Skeletal muscle tissue (tissue), 4 donors: ENCODE results near the gene COX10. TPM values are rescaled to one million over a fixed set of nuclear protein-coding genes. Genes with fewer than 3 reads are reported as not detected.
"Not testable (repeated sequence)": the region's sequence is repeated elsewhere in the genome, so short reads cannot be mapped to it uniquely, and the experiment has no call there.

ENCODE experiments used
- H3K27ac ChIP-seq: one replicate; pipeline ENCODE4 v1.7.0; 2013; ENCODE audit warnings: mild to moderate bottlenecking, low read depth, low read length, inconsistent platforms
- H3K27me3 ChIP-seq, 3 donors: one replicate each; pipeline ENCODE4 v1.7.0; 2013; ENCODE audit warnings: low read length in 3 of 3; ENCODE audit not compliant: control insufficient read depth in 3 of 3, insufficient read depth in 3 of 3
- H3K36me3 ChIP-seq, 3 donors: one replicate each; pipeline ENCODE4 v1.7.0; 2013; ENCODE audit warnings: low read length in 3 of 3; ENCODE audit not compliant: control insufficient read depth in 3 of 3, insufficient read depth in 3 of 3
- H3K4me1 ChIP-seq, 3 donors: one replicate each; pipeline ENCODE4 v1.7.0; 2013; ENCODE audit warnings: low read length in 3 of 3, mild to moderate bottlenecking in 3 of 3; ENCODE audit not compliant: control insufficient read depth in 3 of 3, insufficient read depth in 3 of 3
- H3K4me3 ChIP-seq, 3 donors: one replicate each; pipeline ENCODE4 v1.7.0; 2013; ENCODE audit warnings: low read length in 3 of 3
- H3K9ac ChIP-seq, 3 donors: one replicate each; pipeline ENCODE4 v1.7.0; 2013; ENCODE audit warnings: low read length in 3 of 3, mild to moderate bottlenecking in 3 of 3, moderate library complexity in 2 of 3, low read depth in 1 of 3
- H3K9me3 ChIP-seq, 3 donors: one replicate each; pipeline ENCODE4 v1.7.0; 2013; ENCODE audit warnings: low read length in 3 of 3; ENCODE audit not compliant: control insufficient read depth in 3 of 3
- total RNA-seq: library from RNA; depleted of rRNA; stranded (reverse); fragments of >200 nt; gene quantifications from one replicate; pipeline ENCODE4 v1.2.3, GENCODE V29; 2014
- donor health status: Osteomylitis.

COX10 gene
- total RNA-seq, 1 donor from 2014 or later = 17.7 TPM

DNA sequence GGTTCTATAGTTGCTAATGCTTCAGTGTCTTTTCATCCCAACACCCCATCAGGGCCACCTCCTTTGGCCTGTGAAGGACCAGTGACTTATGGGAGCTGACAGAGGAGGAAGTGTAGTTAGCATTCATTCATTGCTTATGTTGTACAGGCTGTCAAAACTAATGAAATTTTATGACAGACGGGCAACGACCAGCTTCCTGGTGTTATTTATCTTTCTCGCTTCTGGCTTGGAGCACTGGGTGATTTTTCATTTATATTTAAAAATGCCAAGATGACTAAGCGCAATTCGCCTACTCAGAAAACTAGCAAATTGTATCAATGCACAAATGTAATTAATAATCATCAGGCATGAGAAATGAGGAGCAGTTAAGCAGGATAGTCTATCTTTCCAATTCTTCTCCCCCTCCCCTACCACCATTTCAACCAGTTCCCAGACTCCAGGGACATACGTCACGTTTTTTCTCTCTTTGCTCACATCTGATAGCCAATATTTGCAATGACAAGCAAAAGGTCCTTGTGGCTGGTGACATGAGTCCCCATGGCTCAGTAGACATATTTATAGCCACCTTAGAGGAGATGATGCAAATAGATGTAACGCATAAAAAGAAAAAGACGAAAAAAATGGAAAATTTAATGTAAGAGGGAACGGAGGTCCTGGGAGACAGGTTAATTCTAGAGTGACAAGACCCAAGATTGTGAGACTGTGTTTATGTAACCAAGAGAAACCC lies 156.1 kb downstream of the COX10 start:
- Histone ChIP-seq H3K27ac (no peak overlapping the region), H3K4me3 (no peak overlapping the region), H3K4me1 (no peaks in the 10 kb centered on the region), H3K36me3 (no peaks in the 10 kb centered on the region), H3K27me3 (no peaks in the 10 kb centered on the region), H3K9me3 (no peaks in the 10 kb centered on the region), H3K9ac (no peak overlapping the region)

DNA sequence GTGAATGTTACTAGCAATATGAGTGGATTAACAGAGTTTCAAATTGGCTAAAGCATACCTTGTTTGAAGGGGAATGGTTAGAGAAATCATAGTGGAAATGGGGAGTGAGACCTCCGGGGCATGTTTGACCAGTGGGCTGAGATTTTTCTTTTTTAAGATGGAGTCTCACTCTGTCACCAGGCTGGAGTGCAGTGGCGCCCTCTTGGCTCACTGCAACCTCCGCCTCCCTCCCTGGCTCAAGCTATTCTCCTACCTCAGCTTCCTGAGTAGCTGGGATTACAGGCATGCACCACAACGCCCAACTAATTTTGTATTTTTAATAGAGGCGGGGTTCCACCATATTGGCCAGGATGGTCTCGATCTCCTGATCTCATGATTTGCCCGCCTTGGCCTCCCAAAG lies 157.7 kb downstream of the COX10 start:
- H3K4me1 ChIP-seq = no peaks in the 10 kb centered on the region
- no peaks in the 10 kb centered on the region for H3K9me3 ChIP-seq
- no peaks in the 10 kb centered on the region for H3K36me3 ChIP-seq
- H3K4me3 ChIP-seq = no peak overlapping the region
- no peak overlapping the region for H3K27ac ChIP-seq
- no peak overlapping the region for H3K9ac ChIP-seq
- H3K27me3 ChIP-seq = no peaks in the 10 kb centered on the region

DNA sequence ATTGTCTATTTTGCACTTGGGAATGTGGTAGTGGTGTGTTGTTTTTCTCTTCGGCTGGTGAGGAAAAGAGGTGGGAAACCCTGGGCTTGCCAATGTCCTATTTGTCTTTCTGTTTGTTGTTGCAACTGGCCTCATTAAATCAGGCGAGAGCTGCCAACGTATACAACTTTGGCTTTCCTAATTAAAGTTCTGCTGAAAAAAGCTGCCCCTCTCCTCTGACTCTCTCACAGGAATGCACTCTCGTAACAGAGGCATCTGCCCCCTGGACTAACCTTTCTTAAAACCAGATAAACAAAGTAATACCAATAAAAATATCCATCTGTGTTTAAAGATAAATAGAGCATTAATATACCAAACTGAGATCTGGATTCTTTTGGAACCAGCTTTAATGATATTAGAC lies 159.6 kb downstream of the COX10 start:
- Histone ChIP-seq H3K4me3 (no peak overlapping the region), H3K27me3 (no peaks in the 10 kb centered on the region), H3K4me1 (no peaks in the 10 kb centered on the region)

DNA sequence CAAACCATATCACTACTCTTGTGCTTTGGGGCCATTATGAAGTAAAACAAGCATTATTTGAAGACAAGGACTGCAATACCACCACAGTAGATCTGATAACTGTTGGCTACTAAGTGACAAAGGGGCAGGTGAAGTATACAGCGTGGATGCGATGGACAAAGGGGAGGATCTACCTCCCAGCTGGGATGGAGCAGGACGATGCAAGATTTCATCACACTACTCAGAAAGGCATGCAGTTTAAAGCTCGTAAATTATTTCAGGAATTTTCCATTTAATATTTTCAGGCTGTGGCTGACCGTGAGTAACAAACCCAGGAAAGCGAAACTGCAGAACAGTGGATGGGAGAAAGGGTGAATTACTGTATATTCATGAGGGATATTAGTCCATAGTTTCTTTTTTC lies 161.9 kb downstream of the COX10 start:
- H3K4me3 ChIP-seq, H3K27me3 ChIP-seq, H3K27ac ChIP-seq, H3K4me1 ChIP-seq, H3K36me3 ChIP-seq, H3K9ac ChIP-seq, H3K9me3 ChIP-seq: not testable (repeated sequence)

More for the DNA sequence above, 159.6 kb downstream of the COX10 start:
- H3K9ac ChIP-seq = no peak overlapping the region
- no peaks in the 10 kb centered on the region for H3K9me3 ChIP-seq
- H3K27ac ChIP-seq = no peak overlapping the region
- no peaks in the 10 kb centered on the region for H3K36me3 ChIP-seq

DNA sequence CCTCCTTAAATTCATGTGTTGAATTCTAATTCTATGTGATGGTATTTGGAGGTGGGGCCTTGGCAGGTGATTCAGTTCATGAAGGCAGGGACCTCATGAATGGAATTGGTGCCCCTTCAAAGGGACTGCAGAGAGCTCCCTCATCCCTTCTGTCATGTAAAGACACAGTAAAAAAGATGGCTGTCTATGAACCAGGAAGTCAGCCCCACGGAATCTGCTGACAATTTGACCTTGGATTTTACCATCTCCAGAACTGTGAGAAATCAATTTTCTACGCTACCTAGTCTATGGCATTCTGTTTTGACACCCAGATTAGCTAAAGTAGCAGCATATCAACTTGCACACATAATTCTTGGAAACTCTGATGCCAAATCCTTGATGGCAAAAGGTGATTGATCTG lies 165.7 kb downstream of the COX10 start:
- H3K9ac ChIP-seq, H3K27me3 ChIP-seq, H3K36me3 ChIP-seq, H3K27ac ChIP-seq, H3K4me1 ChIP-seq, H3K9me3 ChIP-seq, H3K4me3 ChIP-seq: not testable (repeated sequence)

DNA sequence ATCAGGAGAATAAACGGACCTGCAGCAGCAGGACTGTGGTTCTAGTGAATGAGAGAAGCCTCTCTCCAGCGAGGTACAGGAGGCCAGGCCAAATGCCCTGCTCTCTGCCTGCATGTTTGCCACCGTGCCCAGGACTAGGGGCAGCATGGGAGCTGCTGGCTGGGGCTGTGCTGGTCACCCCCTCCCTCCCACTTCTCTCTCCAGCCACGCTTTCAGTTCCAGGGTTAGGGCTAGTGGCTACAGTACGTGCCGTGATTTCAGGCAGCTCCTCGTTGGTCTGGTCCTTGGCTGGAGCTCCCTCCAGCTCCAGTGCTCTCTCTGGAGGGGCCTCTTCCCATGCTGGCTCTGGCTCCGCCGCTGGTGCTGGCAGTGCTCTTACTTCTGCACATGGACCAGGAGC lies 166.7 kb downstream of the COX10 start:
- not testable (repeated sequence) for H3K4me3 ChIP-seq, H3K36me3 ChIP-seq, H3K4me1 ChIP-seq, H3K9me3 ChIP-seq, H3K27ac ChIP-seq, H3K27me3 ChIP-seq, H3K9ac ChIP-seq

DNA sequence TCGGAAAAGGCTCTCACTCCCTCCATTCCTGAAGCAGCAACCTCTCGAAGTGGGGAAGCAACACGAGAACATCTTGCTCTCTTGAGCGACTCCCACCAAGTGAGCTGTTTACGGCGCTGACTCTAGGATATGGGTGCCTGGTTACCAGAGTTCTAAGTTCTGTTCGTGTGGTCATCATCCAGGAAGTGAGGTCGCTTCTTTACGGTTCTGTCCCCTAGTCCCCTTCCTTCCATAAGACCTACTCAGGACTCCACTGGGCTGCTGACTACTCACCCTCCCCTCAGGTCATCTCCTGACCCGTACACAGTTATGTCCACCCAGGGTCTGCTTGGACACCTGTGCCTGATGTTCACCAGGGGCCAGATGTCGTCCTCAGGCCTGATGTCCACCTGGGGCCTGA lies 167.5 kb downstream of the COX10 start, which contains the start of gene CDRT15:
Gene CDRT15 (minus strand): TSS at position 101 of the 400 bp plus-strand sequence. CDS start 29 bp downstream, at position 72.
- H3K4me1 ChIP-seq, H3K27ac ChIP-seq, H3K36me3 ChIP-seq, H3K27me3 ChIP-seq, H3K9me3 ChIP-seq, H3K4me3 ChIP-seq, H3K9ac ChIP-seq: not testable (repeated sequence)

DNA sequence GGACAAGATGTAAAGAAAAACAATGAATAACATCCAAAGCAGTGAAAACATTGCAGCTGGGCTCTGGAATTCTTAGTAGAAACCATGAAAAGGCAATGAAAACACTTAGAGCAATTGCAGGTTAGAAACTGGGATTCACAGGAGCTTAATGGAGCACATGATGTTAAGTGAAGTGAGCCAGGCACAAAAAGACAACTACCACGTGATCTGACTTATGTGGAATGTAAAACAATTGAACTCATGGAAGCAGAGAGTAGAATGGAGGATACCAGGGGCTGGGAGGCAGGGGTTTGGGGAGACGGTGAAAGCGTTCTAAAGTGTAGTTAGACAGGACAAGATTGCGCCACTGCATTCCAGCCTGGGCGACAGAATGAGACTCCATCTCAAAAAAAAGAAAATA lies 170.0 kb downstream of the COX10 start:
- not testable (repeated sequence) for H3K9me3 ChIP-seq, H3K27ac ChIP-seq, H3K36me3 ChIP-seq, H3K27me3 ChIP-seq, H3K4me3 ChIP-seq, H3K4me1 ChIP-seq, H3K9ac ChIP-seq

DNA sequence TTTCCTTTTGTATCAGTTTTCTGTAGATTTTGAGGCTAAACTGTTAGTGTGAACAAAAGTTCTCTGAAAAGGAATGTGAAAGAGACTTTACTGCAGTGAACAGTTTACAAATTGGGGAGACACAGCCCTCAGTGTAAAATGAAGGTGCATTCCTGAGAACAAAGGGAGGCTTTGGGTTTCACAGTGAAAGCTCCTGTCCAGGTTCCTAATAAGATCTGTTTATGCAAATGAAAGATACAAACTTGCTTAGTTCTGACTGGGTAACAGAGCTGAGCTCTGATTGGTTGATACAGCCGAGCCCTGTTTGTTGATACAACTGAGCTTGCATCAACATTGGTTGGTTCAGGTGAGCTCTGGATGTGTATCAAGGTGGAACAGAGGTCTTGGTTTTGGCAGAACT lies 175.7 kb downstream of the COX10 start:
- Histone ChIP-seq H3K27ac (no peak overlapping the region), H3K27me3 (no peaks in the 10 kb centered on the region), H3K4me1 (no peaks in the 10 kb centered on the region), H3K9me3 (no peaks in the 10 kb centered on the region), H3K4me3 (no peak overlapping the region), H3K36me3 (no peaks in the 10 kb centered on the region), H3K9ac (no peak overlapping the region)

DNA sequence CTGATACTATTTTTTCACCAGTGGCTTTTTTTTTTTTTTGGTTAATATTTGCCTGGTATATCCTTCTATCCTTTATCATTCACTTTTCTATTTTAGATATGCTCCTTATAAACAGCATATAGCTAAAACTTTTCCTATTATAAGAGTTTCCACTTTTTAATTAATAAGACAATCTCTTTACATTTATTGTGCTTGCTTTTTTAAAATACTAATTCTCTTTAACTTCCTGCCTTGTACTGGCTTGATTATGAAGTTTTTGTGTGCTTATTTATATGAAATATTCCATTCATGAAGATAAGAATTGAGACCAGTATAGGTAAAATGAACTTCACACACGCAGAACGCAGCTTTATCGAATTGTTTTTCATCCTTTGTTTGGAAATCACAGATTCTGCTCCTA lies 176.3 kb downstream of the COX10 start:
- Histone ChIP-seq H3K9me3 (no peaks in the 10 kb centered on the region), H3K4me3 (no peak overlapping the region), H3K36me3 (no peaks in the 10 kb centered on the region), H3K4me1 (no peaks in the 10 kb centered on the region), H3K27ac (no peak overlapping the region), H3K9ac (no peak overlapping the region), H3K27me3 (no peaks in the 10 kb centered on the region)
